GM21423 (cell line): ENCODE data around the gene OTUB2.
A peak's percentile ranks its signal among the peaks of the same experiment; 100 is the strongest.

Experiments used
- ATAC-seq: cut with Tn5 transposase; IDR thresholded peaks from one replicate; pipeline ENCODE4 v1.9.1; 2021; ENCODE audit warnings: mild to moderate bottlenecking, moderate library complexity; ENCODE audit not compliant: unreplicated experiment

Gene OTUB2

GRCh38 chr14:93996130-93996695, 29.9 kb upstream of the OTUB2 start:
- ATAC-seq: no peak

GRCh38 chr14:93997082-93997481, 29.1 kb upstream of the OTUB2 start, which contains the start of gene CCDC197:
TSS of gene CCDC197 (plus strand) at chr14:93997301. CDS start at chr14:93998132, 831 bp downstream.
- no peak for ATAC-seq

- ATAC-seq: no peak
Measured at GRCh38 chr14:93997916-93998870, 27.9 kb upstream of the OTUB2 start.

- ATAC-seq: no peak
Measured at GRCh38 chr14:93998871-93999403, 27.2 kb upstream of the OTUB2 start.

- no peak for ATAC-seq
Measured at GRCh38 chr14:93999573-93999972, 26.6 kb upstream of the OTUB2 start.

- no peak for ATAC-seq
Measured at GRCh38 chr14:94000267-94000666, 25.9 kb upstream of the OTUB2 start.

GRCh38 chr14:94001016-94001415, 25.1 kb upstream of the OTUB2 start:
- ATAC-seq: no peak

GRCh38 chr14:94001501-94002396, 24.4 kb upstream of the OTUB2 start:
- peak; percentile 72 for ATAC-seq

GRCh38 chr14:94003397-94003796, 22.7 kb upstream of the OTUB2 start:
- ATAC-seq: no peak

- ATAC-seq: no peak
Measured at GRCh38 chr14:94004015-94004414, 22.1 kb upstream of the OTUB2 start.

GRCh38 chr14:94005324-94006073, 20.6 kb upstream of the OTUB2 start:
- no peak for ATAC-seq

- ATAC-seq: no peak
Measured at GRCh38 chr14:94008234-94008633, 17.9 kb upstream of the OTUB2 start.

GRCh38 chr14:94009767-94010166, 16.4 kb upstream of the OTUB2 start:
- ATAC-seq: peak; percentile 56

- ATAC-seq: no peak
Measured at GRCh38 chr14:94010625-94011024, 15.5 kb upstream of the OTUB2 start.

- ATAC-seq: no peak
Measured at GRCh38 chr14:94011795-94012194, 14.3 kb upstream of the OTUB2 start.

GRCh38 chr14:94014382-94014781, 11.8 kb upstream of the OTUB2 start:
- ATAC-seq: no peak

GRCh38 chr14:94015223-94015622, 10.9 kb upstream of the OTUB2 start:
- ATAC-seq: no peak

GRCh38 chr14:94016446-94016976, 9.6 kb upstream of the OTUB2 start:
- ATAC-seq: no peak

- ATAC-seq: no peak
Measured at GRCh38 chr14:94018308-94018707, 7.8 kb upstream of the OTUB2 start.

- ATAC-seq: no peak
Measured at GRCh38 chr14:94019329-94019728, 6.8 kb upstream of the OTUB2 start.
